NB4 (cell line): ENCODE results near the gene METTL22.

Experiments used
- DNase-seq: peaks from one replicate; pipeline ENCODE4 v3.0.0; 2010; ENCODE audit warnings: low read depth
- H3K4me3 ChIP-seq: one replicate; pipeline ENCODE4 v1.5.1; 2011; ENCODE audit warnings: mild to moderate bottlenecking, low read depth, low read length, moderate library complexity
- CTCF ChIP-seq: IDR thresholded peaks from one replicate; pipeline ENCODE4 v1.5.1; 2012; ENCODE audit warnings: low read depth, low read length
- MYC ChIP-seq: IDR thresholded peaks from 2 replicates; pipeline ENCODE4 v1.6.1; 2011; ENCODE audit warnings: low read depth, low read length
- POLR2A ChIP-seq: IDR thresholded peaks from 2 replicates; pipeline ENCODE4 v1.6.1; 2011; ENCODE audit warnings: mild to moderate bottlenecking; ENCODE audit not compliant: insufficient read length; ENCODE audit errors: extremely low read depth
- TF ChIP-seq, protein P1 (sequence below): IDR thresholded peaks from 2 replicates; pipeline ENCODE4 v1.6.1; 2011; ENCODE audit warnings: low read depth, low read length

METTL22 gene

DNA sequence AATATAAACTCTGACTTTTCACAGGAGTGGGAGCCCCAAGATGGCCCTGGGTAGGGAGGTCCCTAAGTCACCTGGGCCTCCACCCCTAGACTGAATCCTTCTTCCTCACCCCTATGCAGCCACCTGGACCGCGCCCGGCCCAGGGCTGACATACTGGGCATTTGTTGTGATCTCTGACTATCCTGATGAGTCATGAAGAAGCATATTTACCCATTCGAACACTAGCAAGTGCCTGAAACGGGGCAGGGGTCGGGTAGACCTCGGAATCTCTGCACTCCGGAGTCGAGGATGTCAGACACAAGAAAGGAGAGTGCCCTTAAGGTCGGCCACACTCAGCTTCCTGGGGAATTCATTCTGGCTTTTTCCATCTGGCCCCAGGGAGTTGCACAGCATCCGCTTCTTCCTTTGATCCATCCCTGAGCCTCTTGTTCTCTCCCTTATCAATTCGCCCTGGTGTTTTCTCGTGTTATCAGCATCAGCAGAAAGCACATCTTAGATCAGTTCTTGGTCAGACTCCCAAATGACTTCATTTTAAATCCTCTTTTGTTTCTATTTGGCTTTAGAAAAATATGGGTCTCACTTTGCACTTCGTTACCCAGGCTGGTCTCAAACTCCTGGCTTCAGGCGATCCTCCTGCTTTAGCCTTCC, 10.4 kb downstream of the METTL22 start:
- H3K4me3 ChIP-seq: no peak overlapping the region
- no peak for DNase-seq
- no peak for TF ChIP-seq CTCF
- TF ChIP-seq POLR2A: no peak

- DNase-seq: peak; percentile 92
- TF ChIP-seq MYC (peak; percentile 56; the same call in 1 of the 2 replicates), POLR2A (no peak)
- no peak overlapping the region for H3K4me3 ChIP-seq
Observed at GRCh38 chr16:8632675-8633182, 11.2 kb downstream of the METTL22 start.

- no peak for DNase-seq
- no peak overlapping the region for H3K4me3 ChIP-seq
- TF ChIP-seq POLR2A (no peak), CTCF (no peak), MYC (no peak)
- TF ChIP-seq, protein P1, sequence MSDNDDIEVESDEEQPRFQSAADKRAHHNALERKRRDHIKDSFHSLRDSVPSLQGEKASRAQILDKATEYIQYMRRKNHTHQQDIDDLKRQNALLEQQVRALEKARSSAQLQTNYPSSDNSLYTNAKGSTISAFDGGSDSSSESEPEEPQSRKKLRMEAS: no peak
Observed at GRCh38 chr16:8634991-8635736, 13.7 kb downstream of the METTL22 start.

- TF ChIP-seq MYC (no peak), CTCF (no peak), POLR2A (no peak)
- TF ChIP-seq, protein P1: no peak
- DNase-seq: no peak
- no peak overlapping the region for H3K4me3 ChIP-seq
Observed at GRCh38 chr16:8639694-8640093, 18.2 kb downstream of the METTL22 start.

DNA sequence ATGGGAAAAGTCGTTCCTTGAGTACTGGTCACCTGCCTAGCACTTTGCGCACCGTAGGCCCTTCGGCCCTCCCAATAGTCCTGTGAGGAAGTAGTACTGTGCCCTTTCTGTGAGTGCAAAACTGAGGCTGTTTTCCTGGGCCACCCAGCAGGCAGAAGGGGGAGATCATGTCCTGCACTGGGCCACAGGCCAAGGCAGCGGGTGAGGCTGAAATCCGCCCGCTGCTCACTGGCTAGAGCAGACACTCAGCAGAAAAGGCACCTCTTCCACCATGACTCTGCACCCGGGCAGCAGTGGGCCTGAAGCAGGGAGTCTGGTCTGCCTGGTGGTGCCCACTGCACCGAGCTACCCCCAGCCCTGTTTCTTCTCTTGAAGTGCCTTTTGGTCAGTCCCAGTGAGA, 20.2 kb downstream of the METTL22 start:
- no peak for DNase-seq
- TF ChIP-seq CTCF (no peak), MYC (no peak), POLR2A (no peak)
- TF ChIP-seq, protein P1: no peak
- H3K4me3 ChIP-seq: no peak overlapping the region

DNA sequence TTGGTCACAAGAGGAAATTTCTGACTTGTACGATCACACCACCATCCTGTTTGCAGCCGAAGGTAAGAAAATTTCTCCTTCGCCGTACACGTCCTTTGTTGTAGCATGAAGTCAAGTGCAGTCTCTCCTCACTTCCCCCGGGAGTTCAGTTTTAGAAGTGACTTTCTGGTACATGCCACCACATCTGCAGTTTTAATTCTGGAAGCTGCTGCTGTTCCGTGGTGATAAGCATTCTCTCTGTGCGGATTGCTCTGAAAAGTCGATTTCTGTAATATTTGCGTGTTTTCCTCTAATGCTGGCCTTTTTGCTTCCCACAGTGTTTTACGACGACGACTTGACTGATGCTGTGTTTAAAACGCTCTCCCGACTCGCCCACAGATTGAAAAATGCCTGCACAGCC, 20.6 kb downstream of the METTL22 start:
- no peak for TF ChIP-seq MYC
- TF ChIP-seq CTCF: no peak
- TF ChIP-seq POLR2A: no peak
- TF ChIP-seq, protein P1: no peak
- H3K4me3 ChIP-seq: no peak overlapping the region
- DNase-seq: no peak
